GM23338 (cell line): Measurements from ENCODE around the gene SMOC2. TPM values are rescaled to one million over a fixed set of nuclear protein-coding genes. Genes with fewer than 3 reads are reported as not detected.

Experiments used
- ATAC-seq: fragments of 200-7000 bp; cut with Tn5 transposase; 3 replicates; pipeline ENCODE4 v1.9.1; 2020
- DNase-seq: peaks from one replicate; pipeline ENCODE4 v3.0.0-alpha.2; 2015; ENCODE audit warnings: low spot score
- H2AFZ ChIP-seq: fragments of 200-600 bp; sonication (generic); 2 replicates; pipeline ENCODE4 v1.8.0; 2016; ENCODE audit warnings: antibody characterized with exemption, mild to moderate bottlenecking, moderate library complexity
- H3F3A ChIP-seq: fragments of 200-600 bp; sonication (generic); replicated peaks from 2 replicates; pipeline ENCODE4 v1.8.0; 2017; ENCODE audit warnings: antibody characterized with exemption, mixed run types, low read depth
- H3K27ac ChIP-seq: fragments of 200-600 bp; sonication (generic); 2 replicates; pipeline ENCODE4 v1.6.1; 2016; ENCODE audit warnings: low read depth
- H3K27me3 ChIP-seq: fragments of 200-600 bp; sonication (generic); 2 replicates; pipeline ENCODE4 v1.8.0; 2016; ENCODE audit warnings: mild to moderate bottlenecking, mixed run types, moderate library complexity; ENCODE audit not compliant: insufficient read depth
- H3K36me3 ChIP-seq: fragments of 200-600 bp; sonication (generic); 2 replicates; pipeline ENCODE4 v1.8.0; 2016; ENCODE audit warnings: mild to moderate bottlenecking; ENCODE audit not compliant: insufficient read depth
- H3K4me1 ChIP-seq: fragments of 200-600 bp; sonication (generic); 2 replicates; pipeline ENCODE4 v1.8.0; 2016; ENCODE audit warnings: mild to moderate bottlenecking, moderate library complexity; ENCODE audit not compliant: insufficient read depth
- H3K4me2 ChIP-seq: fragments of 200-600 bp; sonication (generic); 2 replicates; pipeline ENCODE4 v1.7.1; 2017; ENCODE audit warnings: mixed run types
- H3K4me3 ChIP-seq: fragments of 200-600 bp; sonication (generic); 2 replicates; pipeline ENCODE4 v1.6.1; 2016; ENCODE audit warnings: mixed run types
- H3K79me2 ChIP-seq: fragments of 200-600 bp; sonication (generic); replicated peaks from 2 replicates; pipeline ENCODE4 v1.8.0; 2017; ENCODE audit warnings: mild to moderate bottlenecking; ENCODE audit not compliant: insufficient read depth
- H3K9me2 ChIP-seq: fragments of 200-600 bp; sonication (generic); 2 replicates; pipeline ENCODE4 v1.8.0; 2017; ENCODE audit not compliant: insufficient read depth
- H4K20me1 ChIP-seq: fragments of 200-600 bp; sonication (generic); replicated peaks from 2 replicates; pipeline ENCODE4 v1.8.0; 2017; ENCODE audit warnings: mild to moderate bottlenecking; ENCODE audit not compliant: insufficient read depth
- H3K27ac Mint-ChIP-seq: 2 replicates; pipeline ENCODE4 v1.8.0; 2020; ENCODE audit warnings: inconsistent platforms, mild to moderate bottlenecking, moderate library complexity, mixed read lengths
- H3K27me3 Mint-ChIP-seq: 3 replicates; pipeline ENCODE4 v1.8.0; 2022; ENCODE audit warnings: low read depth, mild to moderate bottlenecking, moderate library complexity, mixed read lengths, inconsistent platforms; ENCODE audit not compliant: insufficient read depth, poor library complexity
- H3K36me3 Mint-ChIP-seq: 3 replicates; pipeline ENCODE4 v1.8.0; 2021; ENCODE audit warnings: low read depth, mild to moderate bottlenecking, inconsistent platforms, moderate library complexity, mixed read lengths
- H3K4me1 Mint-ChIP-seq: 3 replicates; pipeline ENCODE4 v1.8.0; 2020; ENCODE audit warnings: mild to moderate bottlenecking, inconsistent platforms, mixed read lengths
- H3K4me3 Mint-ChIP-seq: 3 replicates; pipeline ENCODE4 v1.8.0; 2021; ENCODE audit warnings: moderate library complexity, mild to moderate bottlenecking, inconsistent platforms, mixed read lengths
- H3K9me3 Mint-ChIP-seq: 3 replicates; pipeline ENCODE4 v1.8.0; 2020; ENCODE audit warnings: moderate library complexity, mild to moderate bottlenecking, inconsistent platforms, mixed read lengths
- CREB1 ChIP-seq: fragments of 250-450 bp; sonication (Bioruptor Pico); IDR thresholded peaks from 2 replicates; pipeline ENCODE4 v1.5.0; 2020; ENCODE audit warnings: low read depth, mild to moderate bottlenecking, moderate library complexity
- CTCF ChIP-seq, 2 experiments: fragments of 200-600 bp in 1 of 2; sonication (generic) in 1 of 2; conservative IDR thresholded peaks; 2 replicates each; pipeline versions ENCODE4 v1.5.1 to v1.6.1; 2016 to 2017; ENCODE audit warnings: antibody characterized with exemption in 2 of 2, low read depth in 2 of 2, mild to moderate bottlenecking in 2 of 2, moderate library complexity in 1 of 2
- JUNB ChIP-seq: IDR thresholded peaks from one replicate; pipeline ENCODE4 v1.6.1; 2016; ENCODE audit warnings: antibody characterized with exemption; ENCODE audit not compliant: unreplicated experiment
- POLR2AphosphoS5 ChIP-seq: IDR thresholded peaks from 2 replicates; pipeline ENCODE4 v1.6.1; 2016; ENCODE audit warnings: antibody characterized with exemption, low read depth
- STAT1 ChIP-seq: IDR thresholded peaks from one replicate; pipeline ENCODE4 v1.6.1; 2016; ENCODE audit warnings: antibody characterized with exemption; ENCODE audit not compliant: unreplicated experiment
- ZNF114 ChIP-seq: fragments of 250-450 bp; sonication (Bioruptor Pico); IDR thresholded peaks from 2 replicates; pipeline ENCODE4 v1.5.0; 2020; ENCODE audit warnings: mild to moderate bottlenecking, moderate library complexity
- ZNF462 ChIP-seq: fragments of 250-450 bp; sonication (Bioruptor Pico); IDR thresholded peaks from 2 replicates; pipeline ENCODE4 v1.5.0; 2020; ENCODE audit warnings: mild to moderate bottlenecking, moderate library complexity
- polyA plus RNA-seq: library from polyadenylated mRNA; unstranded; fragments of >200 nt; fragmentation: Nextera tagmentation; extraction: Ambion mirVana; gene quantifications from 2 replicates; pipeline ENCODE4 v1.2.1, GENCODE V29; 2016
- total RNA-seq: library from RNA; depleted of rRNA; stranded (reverse); fragments of >200 nt; shearing (Covaris generic); gene quantifications from 2 replicates; pipeline ENCODE4 v1.2.3, GENCODE V29; 2014

Gene SMOC2
- total and polyA plus RNA-seq, 2 experiments from 2014 or later = 4.3 to 6.5 TPM

- no peak for TF ChIP-seq CTCF (conservative IDR thresholded peaks at IDR 0.05; ENCODE audit: low read depth in 2 of 2)
Observed at GRCh38 chr6:168583126-168583525, 142.1 kb downstream of the SMOC2 start (continued).

GRCh38 chr6:168583821-168584220, 142.8 kb downstream of the SMOC2 start:
- H3K79me2 ChIP-seq = no peaks in the 10 kb centered on the region
- no peak overlapping the region for H3K4me3 ChIP-seq
- H3K4me1 ChIP-seq = no peaks in the 10 kb centered on the region
- Mint-ChIP-seq H3K4me1 (peaks cover 16% of the 10 kb centered on the region), H3K36me3 (no peaks in the 10 kb centered on the region), H3K27me3 (no peaks in the 10 kb centered on the region), H3K9me3 (no peaks in the 10 kb centered on the region), H3K27ac (no peak overlapping the region), H3K4me3 (no peak overlapping the region)
- no peak for TF ChIP-seq POLR2AphosphoS5
- no peak for TF ChIP-seq ZNF114 (CRISPR knock-in tag)
- no peak for TF ChIP-seq CTCF (conservative IDR thresholded peaks at IDR 0.05; ENCODE audit: low read depth in 2 of 2)
- TF ChIP-seq STAT1 = no peak
- TF ChIP-seq JUNB = no peak
- TF ChIP-seq CREB1 (CRISPR knock-in tag) = no peak
- no peak for TF ChIP-seq ZNF462 (CRISPR knock-in tag)
- H3K4me2 ChIP-seq = no peak overlapping the region
- no peak overlapping the region for H2AFZ ChIP-seq
- no peaks in the 10 kb centered on the region for H3K9me2 ChIP-seq
- no peaks in the 10 kb centered on the region for H3K36me3 ChIP-seq
- H3K27ac ChIP-seq = no peak overlapping the region
- no peak for ATAC-seq
- H3K27me3 ChIP-seq = no peaks in the 10 kb centered on the region
- no peaks in the 10 kb centered on the region for H3F3A ChIP-seq
- H4K20me1 ChIP-seq = no peaks in the 10 kb centered on the region
- DNase-seq = no peak
